Astrocyte (in vitro differentiated cells and primary cell): Measurements from ENCODE around the gene ZFR.

Source experiments
- CTCF ChIP-seq: IDR thresholded peaks from 2 replicates; pipeline ENCODE4 v1.5.1; 2011; ENCODE audit warnings: low read depth, mild to moderate bottlenecking, inconsistent platforms, low read length, moderate library complexity; ENCODE audit not compliant: insufficient read depth
- EZH2 ChIP-seq: IDR thresholded peaks from 2 replicates; pipeline ENCODE4 v1.6.1; 2012; ENCODE audit warnings: mild to moderate bottlenecking, low read length, inconsistent platforms; ENCODE audit not compliant: insufficient read depth

- TF ChIP-seq CTCF (no peak), EZH2 (no peak)
Measured at GRCh38 chr5:32446630-32447029, 2.1 kb upstream of the ZFR start.
